NCI-H1105 (cell line): Measurements from ENCODE around the gene PRDM4.
A peak's percentile ranks its signal among the peaks of the same experiment; 100 is the strongest.

Source experiments
- DNase-seq: peaks from one replicate; lab custom pipeline; 2025; lab: John Stamatoyannopoulos, UW

The PRDM4 gene, protein sequence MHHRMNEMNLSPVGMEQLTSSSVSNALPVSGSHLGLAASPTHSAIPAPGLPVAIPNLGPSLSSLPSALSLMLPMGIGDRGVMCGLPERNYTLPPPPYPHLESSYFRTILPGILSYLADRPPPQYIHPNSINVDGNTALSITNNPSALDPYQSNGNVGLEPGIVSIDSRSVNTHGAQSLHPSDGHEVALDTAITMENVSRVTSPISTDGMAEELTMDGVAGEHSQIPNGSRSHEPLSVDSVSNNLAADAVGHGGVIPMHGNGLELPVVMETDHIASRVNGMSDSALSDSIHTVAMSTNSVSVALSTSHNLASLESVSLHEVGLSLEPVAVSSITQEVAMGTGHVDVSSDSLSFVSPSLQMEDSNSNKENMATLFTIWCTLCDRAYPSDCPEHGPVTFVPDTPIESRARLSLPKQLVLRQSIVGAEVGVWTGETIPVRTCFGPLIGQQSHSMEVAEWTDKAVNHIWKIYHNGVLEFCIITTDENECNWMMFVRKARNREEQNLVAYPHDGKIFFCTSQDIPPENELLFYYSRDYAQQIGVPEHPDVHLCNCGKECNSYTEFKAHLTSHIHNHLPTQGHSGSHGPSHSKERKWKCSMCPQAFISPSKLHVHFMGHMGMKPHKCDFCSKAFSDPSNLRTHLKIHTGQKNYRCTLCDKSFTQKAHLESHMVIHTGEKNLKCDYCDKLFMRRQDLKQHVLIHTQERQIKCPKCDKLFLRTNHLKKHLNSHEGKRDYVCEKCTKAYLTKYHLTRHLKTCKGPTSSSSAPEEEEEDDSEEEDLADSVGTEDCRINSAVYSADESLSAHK

GRCh38 chr12:107760809-107761501, at the start of gene PRDM4:
PRDM4 (minus strand) TSS chr12:107761137; CDS start chr12:107760515, 622 bp downstream.
- peak; percentile 94 for DNase-seq

DNA sequence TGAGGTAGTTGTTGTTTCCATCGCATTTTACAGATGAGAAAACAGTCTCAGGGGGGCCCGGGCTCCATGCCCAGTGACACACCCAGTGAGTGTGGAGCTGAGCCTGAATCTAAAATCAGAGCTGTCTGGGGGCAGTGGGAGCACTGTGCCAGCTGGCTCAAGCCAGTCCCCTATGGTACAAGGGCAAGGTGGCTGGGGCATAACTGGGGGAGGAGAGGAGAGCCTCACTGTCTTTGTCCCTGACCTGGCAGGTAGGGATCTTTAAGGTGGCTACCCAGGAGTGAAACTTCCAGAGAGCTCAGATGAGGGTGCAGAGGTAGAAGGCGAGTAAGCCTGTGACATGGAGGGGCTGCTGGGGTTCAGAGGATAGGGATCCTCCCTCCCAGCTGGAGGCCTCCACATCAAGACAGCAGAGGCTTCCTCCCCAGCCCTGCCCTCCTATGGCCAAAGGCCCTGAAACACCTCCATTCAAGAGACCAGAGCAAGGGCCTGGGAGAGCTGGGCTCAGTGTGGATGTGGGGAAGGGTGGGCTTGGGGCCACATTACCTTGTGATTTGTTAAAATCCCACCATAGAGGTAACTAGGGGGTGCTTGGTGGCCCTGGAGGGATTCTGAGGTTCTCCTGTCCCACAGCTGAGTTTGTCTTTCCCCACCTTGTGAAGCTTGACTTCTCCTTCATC, 46.7 kb upstream of the PRDM4 start:
- DNase-seq = no peak

- no peak for DNase-seq
Measured at GRCh38 chr12:107805488-107806180, 44.7 kb upstream of the PRDM4 start.

GRCh38 chr12:107803092-107803491, 42.2 kb upstream of the PRDM4 start:
- DNase-seq = no peak

GRCh38 chr12:107801150-107801549, 40.2 kb upstream of the PRDM4 start:
- DNase-seq = no peak

GRCh38 chr12:107798580-107798979, 37.6 kb upstream of the PRDM4 start:
- no peak for DNase-seq

DNA sequence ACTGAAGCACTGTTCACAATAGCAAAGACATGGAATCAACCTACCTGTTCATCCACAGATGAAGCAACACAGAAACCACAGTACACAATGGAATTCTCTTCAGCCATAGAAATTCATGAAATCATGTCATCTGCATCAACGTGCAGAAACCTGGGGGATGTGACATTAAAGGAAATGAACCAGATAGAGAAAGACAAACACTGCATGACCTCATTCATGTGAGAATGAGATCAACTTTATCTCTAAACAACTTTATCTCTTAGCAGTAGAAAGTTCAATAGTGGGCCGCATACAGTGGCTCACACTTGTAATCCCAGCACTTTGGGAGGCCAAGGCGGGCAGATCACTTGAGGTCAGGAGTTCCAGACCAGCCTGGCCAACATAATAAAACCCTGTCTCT, 33.5 kb upstream of the PRDM4 start:
- no peak for DNase-seq

DNA sequence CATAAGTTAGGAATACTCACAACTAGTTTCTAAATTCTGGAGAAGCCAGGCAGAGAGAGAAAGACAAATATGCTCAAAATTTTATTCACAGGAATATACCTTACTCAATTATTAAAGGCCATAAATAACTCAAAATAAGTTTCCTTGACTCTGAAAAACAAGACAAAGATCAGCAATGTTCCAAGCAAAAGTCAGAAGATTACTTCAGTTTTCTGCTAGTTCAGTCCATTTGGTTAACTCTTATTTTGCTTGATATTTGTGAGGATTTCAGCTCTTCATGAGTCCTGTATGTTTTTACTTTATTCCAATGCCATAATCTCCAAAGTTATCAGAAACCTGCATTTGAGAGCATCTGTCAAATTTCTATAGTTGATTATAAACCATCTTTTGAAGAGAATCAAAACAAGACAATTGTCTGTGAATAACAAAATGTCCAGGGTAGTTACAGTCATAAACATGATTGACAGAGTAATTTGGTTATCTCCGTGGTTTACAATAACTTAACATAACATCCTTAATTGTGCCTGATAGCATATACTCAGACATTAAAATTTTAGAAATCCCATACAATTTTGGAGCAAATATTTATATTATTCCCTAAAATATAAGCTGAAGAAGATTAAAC, 30.6 kb upstream of the PRDM4 start:
- DNase-seq = no peak

GRCh38 chr12:107788690-107789458, 27.9 kb upstream of the PRDM4 start:
- DNase-seq = peak; percentile 79

DNA sequence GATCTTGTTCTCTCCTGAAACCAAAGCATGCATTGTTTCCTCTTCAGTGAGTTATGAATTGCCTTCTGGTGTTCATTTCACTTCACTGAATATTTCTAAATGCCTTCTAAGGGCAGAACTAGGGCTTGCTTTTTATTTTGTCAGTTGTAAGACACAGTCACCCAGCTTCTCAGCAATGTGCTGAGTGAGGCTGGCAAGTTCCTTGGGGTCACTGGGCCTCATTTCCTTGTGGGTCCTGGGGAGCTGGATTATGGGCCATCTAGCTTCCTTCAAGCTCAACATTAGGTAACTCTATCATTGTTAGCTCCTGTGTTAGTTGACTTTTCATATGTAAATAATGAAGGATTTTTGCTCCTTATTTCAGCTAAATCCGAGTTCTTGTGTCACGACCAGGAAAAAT, 27.3 kb upstream of the PRDM4 start:
- no peak for DNase-seq

GRCh38 chr12:107783406-107784376, 22.8 kb upstream of the PRDM4 start:
- no peak for DNase-seq

DNA sequence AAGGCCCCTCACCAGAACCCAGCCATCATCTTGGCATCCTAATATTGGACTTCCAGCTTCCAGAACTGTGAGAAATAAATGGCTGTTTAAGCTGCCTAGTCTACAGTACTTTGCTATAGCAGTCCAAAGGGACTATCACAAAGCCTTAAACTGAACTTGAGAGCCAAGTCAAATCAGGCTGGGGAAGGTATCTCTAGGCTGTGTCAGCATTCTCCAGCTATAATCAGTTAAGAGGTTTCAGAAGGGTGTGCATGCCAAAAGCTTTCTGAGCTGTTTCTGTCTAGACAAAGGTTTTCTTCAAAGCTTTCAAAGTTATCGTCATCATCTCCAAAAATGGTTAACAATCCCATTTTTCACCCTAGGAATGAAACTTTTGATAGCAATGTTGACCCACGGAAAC, 21.1 kb upstream of the PRDM4 start:
- DNase-seq = no peak

DNA sequence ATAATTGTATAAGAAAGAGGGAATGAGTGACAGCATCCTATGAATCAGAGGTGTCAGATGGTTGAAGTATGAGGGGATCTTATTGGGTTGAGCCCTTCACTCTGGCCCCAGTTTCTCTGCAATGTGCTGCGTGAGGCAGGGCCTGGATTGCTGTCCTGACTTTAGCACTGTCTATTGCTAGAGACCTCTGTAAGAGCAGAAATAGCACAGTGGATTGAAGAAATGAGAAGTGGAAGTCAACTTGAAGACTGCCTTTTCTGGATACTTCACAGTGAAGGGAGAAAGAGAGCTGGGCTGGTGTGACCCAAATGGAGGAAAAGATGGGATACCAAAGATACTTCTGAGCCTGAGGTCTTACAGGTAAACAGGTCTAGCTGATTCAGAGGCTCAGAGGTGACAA, 19.4 kb upstream of the PRDM4 start:
- DNase-seq = no peak

- DNase-seq = no peak
Measured at GRCh38 chr12:107779077-107779831, 18.3 kb upstream of the PRDM4 start.

DNA sequence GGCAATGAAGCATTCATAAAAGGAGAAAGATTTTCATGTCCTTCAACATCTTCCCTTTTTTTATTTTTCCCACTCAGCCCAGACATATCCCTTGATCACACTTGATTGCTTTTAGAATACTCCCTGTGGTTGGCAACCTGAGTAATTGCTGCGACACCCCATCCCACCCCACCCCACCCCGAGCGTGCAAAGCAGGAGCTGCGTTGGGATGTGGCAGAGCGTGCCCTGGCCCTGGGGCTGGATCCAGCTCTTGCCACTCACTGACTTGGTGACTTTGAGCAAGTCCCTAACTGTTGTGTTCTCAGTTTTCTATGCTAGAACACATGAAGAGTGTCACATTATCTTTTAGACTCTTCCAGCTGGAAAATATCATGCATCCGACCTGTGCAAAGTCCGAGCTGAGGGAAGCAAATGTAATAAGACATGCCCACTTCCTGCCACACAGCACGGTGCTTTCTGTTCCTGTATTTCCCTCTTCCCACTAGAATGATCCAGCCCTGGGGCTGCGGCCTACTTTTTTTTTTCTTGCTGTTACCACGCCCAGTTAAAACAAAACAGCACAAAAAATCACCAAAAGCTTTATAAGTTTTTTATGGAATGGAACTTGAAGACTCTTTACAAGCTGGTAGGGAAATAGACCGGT, 17.6 kb upstream of the PRDM4 start:
- no peak for DNase-seq

GRCh38 chr12:107776171-107776570, 15.2 kb upstream of the PRDM4 start:
- no peak for DNase-seq

- peak; percentile 48 for DNase-seq
Measured at GRCh38 chr12:107775093-107775721, 14.3 kb upstream of the PRDM4 start.
